ENCODE results near the gene NCKAP1. TPM values are rescaled to one million over a fixed set of nuclear protein-coding genes. Genes with fewer than 3 reads are reported as not detected.
"Not testable (repeated sequence)": the region's sequence is repeated elsewhere in the genome, so short reads cannot be mapped to it uniquely, and the experiment has no call there.

The NCKAP1 gene
- total RNA-seq, 4 donors from 2014 or later: 114 to 144 (median 124) TPM

GRCh38 chr2:182891611-182892010 is 146.6 kb downstream of the NCKAP1 start:
- TF ChIP-seq, protein P1, sequence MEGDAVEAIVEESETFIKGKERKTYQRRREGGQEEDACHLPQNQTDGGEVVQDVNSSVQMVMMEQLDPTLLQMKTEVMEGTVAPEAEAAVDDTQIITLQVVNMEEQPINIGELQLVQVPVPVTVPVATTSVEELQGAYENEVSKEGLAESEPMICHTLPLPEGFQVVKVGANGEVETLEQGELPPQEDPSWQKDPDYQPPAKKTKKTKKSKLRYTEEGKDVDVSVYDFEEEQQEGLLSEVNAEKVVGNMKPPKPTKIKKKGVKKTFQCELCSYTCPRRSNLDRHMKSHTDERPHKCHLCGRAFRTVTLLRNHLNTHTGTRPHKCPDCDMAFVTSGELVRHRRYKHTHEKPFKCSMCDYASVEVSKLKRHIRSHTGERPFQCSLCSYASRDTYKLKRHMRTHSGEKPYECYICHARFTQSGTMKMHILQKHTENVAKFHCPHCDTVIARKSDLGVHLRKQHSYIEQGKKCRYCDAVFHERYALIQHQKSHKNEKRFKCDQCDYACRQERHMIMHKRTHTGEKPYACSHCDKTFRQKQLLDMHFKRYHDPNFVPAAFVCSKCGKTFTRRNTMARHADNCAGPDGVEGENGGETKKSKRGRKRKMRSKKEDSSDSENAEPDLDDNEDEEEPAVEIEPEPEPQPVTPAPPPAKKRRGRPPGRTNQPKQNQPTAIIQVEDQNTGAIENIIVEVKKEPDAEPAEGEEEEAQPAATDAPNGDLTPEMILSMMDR (IDR thresholded peaks at IDR 0.05): no peak
- DNase-seq (ENCODE audit: low spot score): no peak
- no peak for ATAC-seq (ENCODE audit: low FRiP score)

GRCh38 chr2:182890773-182891378 is 147.4 kb downstream of the NCKAP1 start:
- DNase-seq (ENCODE audit: low spot score) (no peak), ATAC-seq (ENCODE audit: low FRiP score) (no peak)
- TF ChIP-seq, protein P1 (IDR thresholded peaks at IDR 0.05): no peak

DNA sequence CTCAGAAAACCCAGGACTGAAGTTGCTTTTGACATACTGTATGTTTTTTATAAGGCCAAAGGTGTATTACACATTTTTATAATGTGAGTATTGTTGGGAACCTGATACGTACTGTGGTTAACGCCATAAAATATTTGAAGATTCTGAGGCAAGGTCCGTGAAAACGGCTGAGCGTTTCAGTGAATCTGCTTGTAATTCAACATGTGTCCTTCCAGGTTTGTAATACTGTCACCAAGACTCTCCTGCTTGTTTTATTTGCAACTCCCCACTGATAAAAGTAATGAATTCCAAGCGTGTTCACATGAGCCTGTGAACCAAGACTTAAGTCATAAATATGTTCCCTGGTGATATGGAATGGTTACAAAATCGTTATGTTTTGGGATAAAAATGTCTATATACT is 148.0 kb downstream of the NCKAP1 start:
- TF ChIP-seq, protein P1 (IDR thresholded peaks at IDR 0.05): no peak
- ATAC-seq (ENCODE audit: low FRiP score) (no peak), DNase-seq (ENCODE audit: low spot score) (no peak)

DNA sequence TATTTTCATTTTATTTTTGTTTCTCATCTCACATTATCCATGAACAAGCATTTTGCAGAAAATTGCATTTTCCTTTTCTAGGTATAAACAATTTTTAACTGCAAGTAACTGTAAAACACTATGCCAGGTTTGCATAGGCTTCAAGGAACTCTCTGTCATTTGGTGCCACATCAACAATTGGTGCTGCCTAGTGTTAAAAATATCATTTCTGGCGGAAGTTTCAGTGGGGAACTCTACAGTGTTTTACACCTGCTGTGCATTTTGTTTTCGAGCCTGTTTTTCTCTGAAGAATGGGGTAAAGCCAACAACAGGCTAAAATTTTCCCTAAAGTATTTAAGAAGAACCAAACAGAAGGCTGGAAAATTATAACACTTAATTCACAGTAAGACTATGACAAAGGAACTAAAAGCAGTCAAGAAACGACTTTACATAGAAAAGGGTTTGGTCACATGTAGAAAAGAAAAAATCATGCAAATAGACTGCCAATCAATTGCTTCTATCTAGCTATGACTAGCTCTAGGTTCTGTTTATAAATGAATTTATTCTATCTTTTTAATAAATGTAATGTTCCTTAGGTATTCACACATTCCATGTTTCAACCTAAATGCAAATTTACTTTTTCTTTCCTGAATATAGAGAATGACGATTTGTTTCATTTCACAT is 150.4 kb downstream of the NCKAP1 start:
- ATAC-seq (ENCODE audit: low FRiP score): no peak
- TF ChIP-seq, protein P1 (IDR thresholded peaks at IDR 0.05): no peak
- no peak for DNase-seq (ENCODE audit: low spot score)

GRCh38 chr2:182887093-182887492 is 151.2 kb downstream of the NCKAP1 start:
- no peak for ATAC-seq (ENCODE audit: low FRiP score)
- DNase-seq (ENCODE audit: low spot score): no peak
- TF ChIP-seq, protein P1 (IDR thresholded peaks at IDR 0.05): no peak

- ATAC-seq (ENCODE audit: low FRiP score) (no peak), DNase-seq (ENCODE audit: low spot score) (no peak)
- TF ChIP-seq, protein P1 (IDR thresholded peaks at IDR 0.05): no peak
These were observed 152.5 kb downstream of the NCKAP1 start for GRCh38 chr2:182885771-182886170.

- TF ChIP-seq, protein P1 (IDR thresholded peaks at IDR 0.05): no peak
These were observed 154.8 kb downstream of the NCKAP1 start for GRCh38 chr2:182883451-182883850.

DNA sequence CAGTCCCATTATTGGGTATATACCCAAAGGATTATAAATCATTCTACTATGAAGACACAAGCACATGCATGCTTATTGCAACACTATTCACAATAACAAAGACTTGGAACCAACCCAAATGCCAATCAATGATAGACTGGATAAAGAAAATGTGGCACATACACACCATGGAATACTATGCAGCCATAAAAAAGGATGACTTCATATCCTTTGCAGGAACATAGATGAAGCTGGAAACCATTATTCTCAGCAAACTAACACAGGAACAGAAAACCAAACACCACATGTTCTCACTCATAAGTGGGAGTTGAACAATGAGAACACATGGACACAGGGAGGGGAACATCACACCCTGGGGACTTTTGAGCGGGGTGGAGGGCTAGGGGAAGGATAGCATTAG is 158.2 kb downstream of the NCKAP1 start:
- not testable (repeated sequence) for DNase-seq (ENCODE audit: low spot score); ATAC-seq (ENCODE audit: low FRiP score)

More at GRCh38 chr2:182883451-182883850, 154.8 kb downstream of the NCKAP1 start:
- ATAC-seq (ENCODE audit: low FRiP score) (no peak), DNase-seq (ENCODE audit: low spot score) (no peak)

DNA sequence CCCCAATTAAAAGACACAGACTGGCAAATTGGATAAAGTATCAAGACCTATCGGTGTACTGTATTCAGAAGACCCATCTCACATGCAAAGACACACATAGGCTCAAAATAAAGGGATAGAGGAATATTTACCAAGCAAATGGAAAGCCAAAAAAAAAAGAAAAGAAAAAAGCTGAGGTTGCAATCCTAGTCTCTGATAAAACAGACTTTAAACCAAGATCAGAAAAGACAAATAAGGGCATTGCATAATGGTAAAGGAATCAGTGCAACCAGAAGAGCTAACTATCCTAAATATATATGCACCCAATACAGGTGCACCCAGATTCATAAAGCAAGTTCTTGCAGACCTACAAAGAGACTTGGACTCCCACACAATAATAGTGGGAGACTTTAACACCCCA is 161.6 kb downstream of the NCKAP1 start:
- not testable (repeated sequence) for ATAC-seq (ENCODE audit: low FRiP score); DNase-seq (ENCODE audit: low spot score)

All from omental fat pad (tissue), 4 donors.